A673 (cell line): ENCODE results near the gene SNX18. TPM values are rescaled to one million over a fixed set of nuclear protein-coding genes. Genes with fewer than 3 reads are reported as not detected.

Source experiments
- BruUV-seq: library from RNA; stranded (reverse); fragments of 400-500 nt; replicated peaks from 2 replicates; lab custom pipeline; 2021; lab: Mats Ljungman, UMichigan
- CTCF ChIA-PET: fragments of 300-600 bp; sonication (Branson Sonifier 250); formaldehyde crosslinking; loops from one replicate; lab custom pipeline; 2022; ENCODE audit warnings: antibody characterized with exemption; lab: Charles Lee
- POLR2A ChIA-PET: fragments of 300-600 bp; sonication (Branson Sonifier 250); formaldehyde crosslinking; loops from one replicate; lab custom pipeline; 2022; ENCODE audit warnings: antibody characterized with exemption; ENCODE audit not compliant: low non-redundant PET; lab: Charles Lee
- DNase-seq: peaks from one replicate; pipeline ENCODE4 v3.0.0-alpha.2; 2015; ENCODE audit warnings: low spot score
- H3K27ac ChIP-seq: fragments of 200-600 bp; sonication (generic); 2 replicates; pipeline ENCODE4 v1.5.1; 2016; ENCODE audit warnings: mixed run types, low read depth, mild to moderate bottlenecking, mixed read lengths, antibody characterized with exemption, low read length; ENCODE audit not compliant: poor library complexity, severe bottlenecking
- H3K27me3 ChIP-seq: fragments of 200-600 bp; sonication (generic); replicated peaks from 2 replicates; pipeline ENCODE4 v1.6.1; 2017; ENCODE audit warnings: mixed run types, low read depth, mild to moderate bottlenecking, mixed read lengths, antibody characterized with exemption, low read length; ENCODE audit not compliant: insufficient read depth, poor library complexity
- H3K36me3 ChIP-seq: fragments of 200-600 bp; sonication (generic); 2 replicates; pipeline ENCODE4 v1.6.1; 2016; ENCODE audit warnings: mixed run types, mild to moderate bottlenecking, mixed read lengths, antibody characterized with exemption, low read length; ENCODE audit not compliant: insufficient read depth, poor library complexity, severe bottlenecking
- H3K4me1 ChIP-seq: fragments of 200-600 bp; sonication (generic); 2 replicates; pipeline ENCODE4 v1.6.1; 2017; ENCODE audit warnings: mixed run types, mild to moderate bottlenecking, mixed read lengths, antibody characterized with exemption, low read length; ENCODE audit not compliant: insufficient read depth, poor library complexity, severe bottlenecking
- H3K4me3 ChIP-seq: fragments of 200-600 bp; sonication (generic); 2 replicates; pipeline ENCODE4 v1.5.1; 2016; ENCODE audit warnings: low read depth, mixed run types, mild to moderate bottlenecking, mixed read lengths, low read length; ENCODE audit not compliant: poor library complexity, severe bottlenecking
- H3K9me3 ChIP-seq: fragments of 200-600 bp; sonication (generic); 2 replicates; pipeline ENCODE4 v1.6.1; 2016; ENCODE audit warnings: mixed run types, low read depth, mild to moderate bottlenecking, mixed read lengths, antibody characterized with exemption, low read length; ENCODE audit not compliant: poor library complexity, severe bottlenecking
- EZH2 ChIP-seq: fragments of 200-600 bp; sonication (generic); IDR thresholded peaks from 2 replicates; pipeline ENCODE4 v1.6.1; 2017; ENCODE audit warnings: borderline replicate concordance, low read depth, mild to moderate bottlenecking, mixed read lengths, antibody characterized with exemption, low read length; ENCODE audit not compliant: poor library complexity, severe bottlenecking
- intact Hi-C: fragments of 100-400 bp; cut with micrococcal nuclease; formaldehyde crosslinking; loops from one replicate; pipeline ENCODE4 v1.10.0; 2022; ENCODE audit not compliant: unreplicated experiment
- total RNA-seq: library from RNA; stranded (reverse); gene quantifications from 2 replicates; pipeline ENCODE4 v1.2.3, GENCODE V29; 2021
- TF ChIP-seq, protein P1 (sequence below): fragments of 300-800, 200-600 bp; sonication (generic); conservative IDR thresholded peaks from 2 replicates; pipeline ENCODE4 v1.5.1; 2017; ENCODE audit warnings: low read depth, mild to moderate bottlenecking, antibody characterized with exemption, low read length, moderate library complexity, mixed read lengths

The SNX18 gene
- total RNA-seq, 1 experiment from 2014 or later = 140 TPM

DNA sequence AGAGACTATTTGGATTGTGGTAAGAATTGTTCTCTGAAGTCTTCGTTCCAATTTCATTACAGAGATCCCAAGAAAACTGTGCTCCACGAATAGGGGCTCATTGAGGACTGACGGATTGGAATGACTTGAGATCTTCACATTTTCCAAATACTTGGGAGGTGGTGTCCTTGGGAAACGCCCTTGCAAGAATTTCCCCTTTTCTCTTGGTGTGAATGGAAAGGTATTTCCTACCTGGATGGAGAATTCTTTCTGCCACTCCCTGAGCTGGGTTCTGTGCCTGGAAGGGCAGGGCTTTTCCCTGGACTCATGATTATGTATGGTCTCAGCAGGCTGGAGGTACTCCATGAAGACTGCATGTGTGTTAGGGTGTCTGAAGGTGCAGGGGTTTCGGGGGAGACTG is 53.9 kb downstream of the SNX18 start:
- no peak overlapping the region for H3K4me3 ChIP-seq
- POLR2A ChIA-PET = no interaction called here
- TF ChIP-seq, protein P1, sequence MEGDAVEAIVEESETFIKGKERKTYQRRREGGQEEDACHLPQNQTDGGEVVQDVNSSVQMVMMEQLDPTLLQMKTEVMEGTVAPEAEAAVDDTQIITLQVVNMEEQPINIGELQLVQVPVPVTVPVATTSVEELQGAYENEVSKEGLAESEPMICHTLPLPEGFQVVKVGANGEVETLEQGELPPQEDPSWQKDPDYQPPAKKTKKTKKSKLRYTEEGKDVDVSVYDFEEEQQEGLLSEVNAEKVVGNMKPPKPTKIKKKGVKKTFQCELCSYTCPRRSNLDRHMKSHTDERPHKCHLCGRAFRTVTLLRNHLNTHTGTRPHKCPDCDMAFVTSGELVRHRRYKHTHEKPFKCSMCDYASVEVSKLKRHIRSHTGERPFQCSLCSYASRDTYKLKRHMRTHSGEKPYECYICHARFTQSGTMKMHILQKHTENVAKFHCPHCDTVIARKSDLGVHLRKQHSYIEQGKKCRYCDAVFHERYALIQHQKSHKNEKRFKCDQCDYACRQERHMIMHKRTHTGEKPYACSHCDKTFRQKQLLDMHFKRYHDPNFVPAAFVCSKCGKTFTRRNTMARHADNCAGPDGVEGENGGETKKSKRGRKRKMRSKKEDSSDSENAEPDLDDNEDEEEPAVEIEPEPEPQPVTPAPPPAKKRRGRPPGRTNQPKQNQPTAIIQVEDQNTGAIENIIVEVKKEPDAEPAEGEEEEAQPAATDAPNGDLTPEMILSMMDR = no peak
- TF ChIP-seq EZH2 = no peak
- H3K36me3 ChIP-seq = no peaks in the 10 kb centered on the region
- no peak for DNase-seq
- CTCF ChIA-PET = no interaction called here
- H3K27me3 ChIP-seq = no peaks in the 10 kb centered on the region
- BruUV-seq = no TSS peak
- H3K4me1 ChIP-seq = no peaks in the 10 kb centered on the region
- H3K27ac ChIP-seq = no peak overlapping the region
- no peaks in the 10 kb centered on the region for H3K9me3 ChIP-seq
- intact Hi-C loops = no loop called here

DNA sequence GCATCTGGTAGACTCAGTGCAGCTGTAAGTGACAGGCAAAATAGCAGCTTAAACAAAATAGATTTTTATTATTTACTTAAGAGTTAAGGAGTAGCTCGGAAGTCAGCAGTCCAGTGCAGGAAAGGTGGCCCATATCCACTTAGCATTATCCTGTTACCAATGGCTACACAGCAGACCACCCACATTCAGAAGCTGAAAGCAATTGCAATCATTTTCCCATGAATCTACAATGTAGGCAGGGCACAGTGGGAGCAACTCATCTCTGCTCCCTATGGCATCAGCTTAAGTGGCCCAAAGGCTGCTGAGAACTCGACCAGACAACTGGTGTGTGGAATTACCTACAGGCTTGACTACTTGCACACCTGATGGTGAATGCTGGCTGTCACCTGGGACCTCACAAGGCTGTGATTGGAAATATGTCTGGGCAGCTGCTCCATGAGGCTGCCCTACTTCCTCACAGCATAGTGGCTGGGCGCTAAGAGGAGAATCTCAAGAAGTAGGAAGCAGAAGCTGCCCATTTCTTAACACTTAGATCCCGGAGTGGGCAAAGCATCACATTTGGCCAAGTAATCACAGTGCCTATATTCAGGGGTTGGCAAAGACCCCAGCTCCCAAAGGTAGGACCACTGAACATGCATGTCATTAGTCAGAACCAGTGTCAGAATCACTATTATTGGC is 56.4 kb downstream of the SNX18 start:
- Histone ChIP-seq H3K36me3 (no peaks in the 10 kb centered on the region), H3K4me3 (no peak overlapping the region), H3K27me3 (no peaks in the 10 kb centered on the region), H3K9me3 (no peaks in the 10 kb centered on the region), H3K4me1 (no peaks in the 10 kb centered on the region), H3K27ac (no peak overlapping the region)
- no peak for DNase-seq
- no TSS peak for BruUV-seq
- TF ChIP-seq EZH2 = no peak
- TF ChIP-seq, protein P1 = no peak
- intact Hi-C loops = no loop called here
- CTCF ChIA-PET = no interaction called here
- POLR2A ChIA-PET = no interaction called here

DNA sequence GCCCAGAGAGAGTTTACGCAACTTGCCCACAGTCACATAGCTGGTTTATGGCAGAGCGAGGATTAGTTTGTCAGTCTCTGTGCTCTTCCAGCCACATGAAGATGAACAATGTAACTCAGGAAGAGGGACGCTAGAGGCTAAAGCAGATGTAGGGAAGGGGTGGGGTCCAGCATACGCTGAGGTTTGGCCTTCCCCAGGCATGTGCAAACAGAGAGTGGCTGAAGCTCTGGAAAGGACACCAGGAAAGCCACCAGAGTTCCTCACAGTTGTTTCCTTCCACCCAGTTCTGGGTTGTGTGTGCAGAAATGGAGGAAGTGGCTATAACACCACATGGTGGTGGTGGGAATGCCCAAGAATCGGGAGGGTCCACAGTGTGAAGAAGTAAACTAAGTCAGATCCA is 60.0 kb downstream of the SNX18 start:
- no peak for DNase-seq
- H3K4me3 ChIP-seq = no peak overlapping the region
- CTCF ChIA-PET = no interaction called here
- H3K36me3 ChIP-seq = no peaks in the 10 kb centered on the region
- no peak overlapping the region for H3K27ac ChIP-seq
- TF ChIP-seq, protein P1 = no peak
- no peak for TF ChIP-seq EZH2
- peaks cover 10% of the 10 kb centered on the region for H3K4me1 ChIP-seq
- intact Hi-C loops = no loop called here
- BruUV-seq = no TSS peak
- POLR2A ChIA-PET = no interaction called here
- no peaks in the 10 kb centered on the region for H3K27me3 ChIP-seq
- no peaks in the 10 kb centered on the region for H3K9me3 ChIP-seq
